Neural cell (in vitro differentiated cells): ENCODE results near the gene C1orf21. TPM values are rescaled to one million over a fixed set of nuclear protein-coding genes. Genes with fewer than 3 reads are reported as not detected.
A peak's percentile ranks its signal among the peaks of the same experiment; 100 is the strongest.

Experiments
- H2AFZ ChIP-seq: fragments of 200-600, 300-800 bp; sonication (generic), shearing (Covaris generic); 2 replicates; pipeline ENCODE4 v1.6.0; 2014; ENCODE audit warnings: low read depth, mild to moderate bottlenecking, antibody characterized with exemption, low read length, moderate library complexity
- H3F3A ChIP-seq: fragments of 200-600 bp; shearing (Covaris generic); 2 replicates; pipeline ENCODE4 v1.6.1; 2016; ENCODE audit warnings: mild to moderate bottlenecking, moderate library complexity, mixed read lengths, antibody characterized with exemption, low read length; ENCODE audit not compliant: insufficient read depth, poor library complexity, severe bottlenecking
- H3K27ac ChIP-seq: fragments of 200-600, 300-800 bp; sonication (generic), shearing (Covaris generic); 2 replicates; pipeline ENCODE4 v1.5.1; 2014; ENCODE audit warnings: mild to moderate bottlenecking, low read length, moderate library complexity
- H3K27me3 ChIP-seq: fragments of 300-800, 200-600 bp; sonication (generic), shearing (Covaris generic); 2 replicates; pipeline ENCODE4 v1.6.0; 2014; ENCODE audit warnings: mild to moderate bottlenecking, low read depth, low read length, moderate library complexity; ENCODE audit not compliant: insufficient read depth
- H3K36me3 ChIP-seq: fragments of 300-800, 200-600 bp; sonication (generic), shearing (Covaris generic); 2 replicates; pipeline ENCODE4 v1.5.1; 2014; ENCODE audit warnings: mild to moderate bottlenecking, antibody characterized with exemption, low read length, moderate library complexity; ENCODE audit not compliant: insufficient read depth
- H3K4me2 ChIP-seq: fragments of 300-800, 200-600 bp; sonication (generic), shearing (Covaris generic); 2 replicates; pipeline ENCODE4 v1.6.0; 2014; ENCODE audit warnings: mild to moderate bottlenecking, low read length
- H3K4me3 ChIP-seq: fragments of 300-800, 200-600 bp; sonication (generic), shearing (Covaris generic); 2 replicates; pipeline ENCODE4 v1.5.1; 2014; ENCODE audit warnings: mild to moderate bottlenecking, low read length, moderate library complexity
- H3K79me2 ChIP-seq: fragments of 200-600 bp; shearing (Covaris generic); replicated peaks from 2 replicates; pipeline ENCODE4 v1.6.0; 2014; ENCODE audit warnings: mild to moderate bottlenecking, low read length, moderate library complexity; ENCODE audit not compliant: insufficient read depth
- H3K9ac ChIP-seq: fragments of 300-800, 200-600 bp; sonication (generic), shearing (Covaris generic); 2 replicates; pipeline ENCODE4 v1.6.1; 2016; ENCODE audit warnings: mild to moderate bottlenecking, low read length, mixed read lengths
- H3K9me2 ChIP-seq: fragments of 200-600 bp; shearing (Covaris generic); 2 replicates; pipeline ENCODE4 v1.6.1; 2016; ENCODE audit warnings: mild to moderate bottlenecking, low read length, mixed read lengths; ENCODE audit not compliant: insufficient read depth
- H3K9me3 ChIP-seq: fragments of 200-600, 300-800 bp; sonication (generic), shearing (Covaris generic); 2 replicates; pipeline ENCODE4 v1.6.1; 2016; ENCODE audit warnings: mild to moderate bottlenecking, mixed run types, low read length, moderate library complexity, mixed read lengths
- H4K20me1 ChIP-seq: fragments of 200-600 bp; shearing (Covaris generic); 2 replicates; pipeline ENCODE4 v1.6.1; 2016; ENCODE audit warnings: mild to moderate bottlenecking, mixed run types; ENCODE audit not compliant: insufficient read depth
- EP300 ChIP-seq: fragments of 450-650 bp; conservative IDR thresholded peaks from 2 replicates; pipeline ENCODE4 v1.6.1; 2014; ENCODE audit warnings: antibody characterized with exemption, mild to moderate bottlenecking, moderate library complexity; ENCODE audit not compliant: poor library complexity, severe bottlenecking
- EZH2 ChIP-seq: fragments of 200-600, 300-800 bp; shearing (Covaris generic), sonication (generic); IDR thresholded peaks from 2 replicates; pipeline ENCODE4 v1.6.1; 2014; ENCODE audit warnings: antibody characterized with exemption, low read length, borderline replicate concordance, mild to moderate bottlenecking; ENCODE audit not compliant: insufficient read depth, poor library complexity, severe bottlenecking
- MXI1 ChIP-seq: fragments of 450-650 bp; conservative IDR thresholded peaks from 2 replicates; pipeline ENCODE4 v1.6.1; 2014; ENCODE audit warnings: antibody characterized with exemption, mild to moderate bottlenecking; ENCODE audit not compliant: poor library complexity, severe bottlenecking
- POLR2AphosphoS5 ChIP-seq: IDR thresholded peaks from 2 replicates; pipeline ENCODE4 v1.6.1; 2012
- RAD21 ChIP-seq: fragments of 450-650 bp; conservative IDR thresholded peaks from 2 replicates; pipeline ENCODE4 v1.6.1; 2014; ENCODE audit warnings: antibody characterized with exemption, mild to moderate bottlenecking, moderate library complexity
- SMC3 ChIP-seq: fragments of 450-650 bp; conservative IDR thresholded peaks from 2 replicates; pipeline ENCODE4 v1.6.1; 2014; ENCODE audit warnings: antibody characterized with exemption, mild to moderate bottlenecking, moderate library complexity; ENCODE audit not compliant: poor library complexity
- TAF1 ChIP-seq: IDR thresholded peaks from 2 replicates; pipeline ENCODE4 v1.6.1; 2012; ENCODE audit warnings: low read depth
- polyA plus RNA-seq: library from polyadenylated mRNA; depleted of rRNA; stranded (reverse); fragments of >200 nt; gene quantifications from 2 replicates; pipeline ENCODE4 v1.2.3, GENCODE V29; 2014
- TF ChIP-seq, protein P1 (sequence below): fragments of 450-650 bp; IDR thresholded peaks from 2 replicates; pipeline ENCODE4 v1.5.1; 2014; ENCODE audit warnings: antibody characterized with exemption, mild to moderate bottlenecking, moderate library complexity; ENCODE audit not compliant: poor library complexity, severe bottlenecking
- TF ChIP-seq, protein P2 (sequence below): IDR thresholded peaks from 2 replicates; pipeline ENCODE4 v1.6.1; 2012; ENCODE audit warnings: borderline replicate concordance

The C1orf21 gene
- polyA plus RNA-seq, 1 donor from 2014 or later, result 21.1 TPM

DNA sequence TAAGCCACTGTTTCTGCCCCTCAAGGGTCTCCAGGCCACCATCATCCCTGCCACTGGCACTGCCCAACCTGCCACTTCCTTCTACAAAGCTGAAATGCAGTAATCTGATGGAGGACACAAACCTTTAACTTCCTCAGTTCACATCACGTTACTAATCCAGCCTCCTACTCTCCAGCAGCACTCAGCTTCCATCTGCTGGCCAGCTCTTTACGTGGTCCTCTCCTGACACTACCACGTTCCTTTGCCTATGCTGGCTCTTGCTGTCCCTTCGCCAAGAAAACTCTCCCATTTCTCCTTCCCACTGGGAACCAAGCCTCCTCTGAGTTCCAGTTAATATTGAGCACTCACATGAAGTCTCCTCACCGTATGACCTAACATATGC lies 243.8 kb downstream of the C1orf21 start:
- H4K20me1 ChIP-seq, result no peaks in the 10 kb centered on the region

DNA sequence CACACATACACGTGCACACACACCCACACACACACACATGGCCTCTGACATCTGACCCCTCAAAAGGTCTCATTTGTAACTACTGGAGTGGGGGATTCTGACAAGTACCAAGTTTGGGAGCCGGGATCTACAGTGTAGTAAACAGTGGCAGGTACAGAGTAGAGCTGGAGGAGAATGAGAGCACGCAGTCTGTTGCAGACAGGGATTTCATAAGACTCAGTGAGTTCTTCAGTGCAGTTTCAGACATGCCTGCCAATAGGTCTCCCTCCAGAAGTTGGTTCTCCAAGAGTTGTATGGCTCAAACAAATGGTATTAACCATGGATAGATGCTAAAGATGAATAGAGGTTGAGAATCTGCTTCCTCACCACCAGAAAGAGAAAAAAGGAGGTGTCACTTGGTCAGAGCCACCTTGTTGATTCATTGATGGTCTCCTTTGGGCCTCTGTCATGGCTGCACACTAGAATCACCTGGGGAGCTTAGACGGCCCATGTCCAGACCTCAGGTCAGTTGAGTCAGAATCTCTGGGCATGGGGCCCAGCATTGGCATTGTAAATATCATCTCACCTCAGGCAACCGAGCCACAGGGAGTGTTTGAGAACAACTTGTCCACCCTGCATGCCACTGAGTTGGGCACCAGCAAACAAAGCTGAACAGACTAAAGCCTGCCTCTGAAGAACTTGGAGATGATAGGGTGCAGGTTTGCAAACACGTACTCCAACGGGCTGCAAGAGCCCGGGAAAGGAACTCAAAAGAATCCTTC lies 245.8 kb downstream of the C1orf21 start:
- no peaks in the 10 kb centered on the region for H3K79me2 ChIP-seq

More for the DNA sequence above, 243.8 kb downstream of the C1orf21 start:
- Histone ChIP-seq H3K9me2 (no peaks in the 10 kb centered on the region), H2AFZ (no peak overlapping the region), H3K36me3 (no peaks in the 10 kb centered on the region), H3K4me3 (no peak overlapping the region), H3K9me3 (no peaks in the 10 kb centered on the region), H3K27me3 (no peaks in the 10 kb centered on the region), H3K9ac (no peak overlapping the region), H3F3A (no peaks in the 10 kb centered on the region), H3K4me2 (no peak overlapping the region), H3K27ac (no peak overlapping the region), H3K79me2 (no peaks in the 10 kb centered on the region)
- TF ChIP-seq, protein P1, sequence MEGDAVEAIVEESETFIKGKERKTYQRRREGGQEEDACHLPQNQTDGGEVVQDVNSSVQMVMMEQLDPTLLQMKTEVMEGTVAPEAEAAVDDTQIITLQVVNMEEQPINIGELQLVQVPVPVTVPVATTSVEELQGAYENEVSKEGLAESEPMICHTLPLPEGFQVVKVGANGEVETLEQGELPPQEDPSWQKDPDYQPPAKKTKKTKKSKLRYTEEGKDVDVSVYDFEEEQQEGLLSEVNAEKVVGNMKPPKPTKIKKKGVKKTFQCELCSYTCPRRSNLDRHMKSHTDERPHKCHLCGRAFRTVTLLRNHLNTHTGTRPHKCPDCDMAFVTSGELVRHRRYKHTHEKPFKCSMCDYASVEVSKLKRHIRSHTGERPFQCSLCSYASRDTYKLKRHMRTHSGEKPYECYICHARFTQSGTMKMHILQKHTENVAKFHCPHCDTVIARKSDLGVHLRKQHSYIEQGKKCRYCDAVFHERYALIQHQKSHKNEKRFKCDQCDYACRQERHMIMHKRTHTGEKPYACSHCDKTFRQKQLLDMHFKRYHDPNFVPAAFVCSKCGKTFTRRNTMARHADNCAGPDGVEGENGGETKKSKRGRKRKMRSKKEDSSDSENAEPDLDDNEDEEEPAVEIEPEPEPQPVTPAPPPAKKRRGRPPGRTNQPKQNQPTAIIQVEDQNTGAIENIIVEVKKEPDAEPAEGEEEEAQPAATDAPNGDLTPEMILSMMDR, result no peak
- TF ChIP-seq, protein P2, sequence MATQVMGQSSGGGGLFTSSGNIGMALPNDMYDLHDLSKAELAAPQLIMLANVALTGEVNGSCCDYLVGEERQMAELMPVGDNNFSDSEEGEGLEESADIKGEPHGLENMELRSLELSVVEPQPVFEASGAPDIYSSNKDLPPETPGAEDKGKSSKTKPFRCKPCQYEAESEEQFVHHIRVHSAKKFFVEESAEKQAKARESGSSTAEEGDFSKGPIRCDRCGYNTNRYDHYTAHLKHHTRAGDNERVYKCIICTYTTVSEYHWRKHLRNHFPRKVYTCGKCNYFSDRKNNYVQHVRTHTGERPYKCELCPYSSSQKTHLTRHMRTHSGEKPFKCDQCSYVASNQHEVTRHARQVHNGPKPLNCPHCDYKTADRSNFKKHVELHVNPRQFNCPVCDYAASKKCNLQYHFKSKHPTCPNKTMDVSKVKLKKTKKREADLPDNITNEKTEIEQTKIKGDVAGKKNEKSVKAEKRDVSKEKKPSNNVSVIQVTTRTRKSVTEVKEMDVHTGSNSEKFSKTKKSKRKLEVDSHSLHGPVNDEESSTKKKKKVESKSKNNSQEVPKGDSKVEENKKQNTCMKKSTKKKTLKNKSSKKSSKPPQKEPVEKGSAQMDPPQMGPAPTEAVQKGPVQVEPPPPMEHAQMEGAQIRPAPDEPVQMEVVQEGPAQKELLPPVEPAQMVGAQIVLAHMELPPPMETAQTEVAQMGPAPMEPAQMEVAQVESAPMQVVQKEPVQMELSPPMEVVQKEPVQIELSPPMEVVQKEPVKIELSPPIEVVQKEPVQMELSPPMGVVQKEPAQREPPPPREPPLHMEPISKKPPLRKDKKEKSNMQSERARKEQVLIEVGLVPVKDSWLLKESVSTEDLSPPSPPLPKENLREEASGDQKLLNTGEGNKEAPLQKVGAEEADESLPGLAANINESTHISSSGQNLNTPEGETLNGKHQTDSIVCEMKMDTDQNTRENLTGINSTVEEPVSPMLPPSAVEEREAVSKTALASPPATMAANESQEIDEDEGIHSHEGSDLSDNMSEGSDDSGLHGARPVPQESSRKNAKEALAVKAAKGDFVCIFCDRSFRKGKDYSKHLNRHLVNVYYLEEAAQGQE, result no peak
- TF ChIP-seq TAF1 (no peak), POLR2AphosphoS5 (peak; percentile 13), MXI1 (no peak), RAD21 (no peak), EP300 (no peak), EZH2 (no peak), SMC3 (no peak)

More for the DNA sequence above, 245.8 kb downstream of the C1orf21 start:
- no peaks in the 10 kb centered on the region for H3K9me2 ChIP-seq
- no peaks in the 10 kb centered on the region for H3K36me3 ChIP-seq
- H3K4me3 ChIP-seq, result no peak overlapping the region
- no peaks in the 10 kb centered on the region for H3K27me3 ChIP-seq
- no peaks in the 10 kb centered on the region for H3F3A ChIP-seq
- no peak overlapping the region for H3K27ac ChIP-seq
- H3K4me2 ChIP-seq, result no peak overlapping the region
- no peaks in the 10 kb centered on the region for H3K9me3 ChIP-seq
- no peak overlapping the region for H2AFZ ChIP-seq
- H4K20me1 ChIP-seq, result no peaks in the 10 kb centered on the region
- H3K9ac ChIP-seq, result no peak overlapping the region
- TF ChIP-seq SMC3 (no peak), POLR2AphosphoS5 (no peak)
